Measurements from ENCODE around the gene APBB2. TPM values are rescaled to one million over a fixed set of nuclear protein-coding genes. Genes with fewer than 3 reads are reported as not detected.

APBB2 gene
- total and polyA plus RNA-seq, 12 donors, result 5.2 to 35.4 (median 26.3) TPM

DNA sequence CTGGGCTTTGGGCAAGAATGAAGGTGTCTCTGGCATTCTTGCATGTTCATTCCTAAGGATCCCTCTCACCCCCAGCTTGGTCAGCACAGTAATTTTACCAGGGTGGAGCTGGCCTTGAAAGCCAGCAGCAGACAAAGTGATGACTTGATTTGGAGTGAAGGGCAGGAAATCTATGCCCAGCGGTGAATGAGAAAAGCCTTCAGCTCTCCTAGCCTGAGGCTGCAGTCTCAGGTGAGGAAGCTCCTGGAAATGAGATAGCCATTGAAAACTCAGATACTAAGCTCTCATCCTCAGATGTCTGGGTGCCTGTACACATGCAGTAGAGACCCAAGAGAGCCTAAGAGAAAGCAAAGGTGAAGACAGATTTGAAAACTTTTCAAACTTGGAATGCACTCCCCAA lies 31.6 kb upstream of the APBB2 start:
- Histone ChIP-seq H3K27me3 (peaks cover 0 to 20% (median 4%) of the 10 kb centered on the region in 7 donors), H3K4me1 (no peaks in the 10 kb centered on the region), H3K4me3 (no peak overlapping the region), H3K27ac (no peak overlapping the region), H3K9me3 (no peaks in the 10 kb centered on the region), H3K36me3 (no peaks in the 10 kb centered on the region)
- WGBS, 2 donors, result 80 to 83% methylated on average over 1 of the region's 1 CpG
- no peak for ATAC-seq
- TF ChIP-seq, protein P1, sequence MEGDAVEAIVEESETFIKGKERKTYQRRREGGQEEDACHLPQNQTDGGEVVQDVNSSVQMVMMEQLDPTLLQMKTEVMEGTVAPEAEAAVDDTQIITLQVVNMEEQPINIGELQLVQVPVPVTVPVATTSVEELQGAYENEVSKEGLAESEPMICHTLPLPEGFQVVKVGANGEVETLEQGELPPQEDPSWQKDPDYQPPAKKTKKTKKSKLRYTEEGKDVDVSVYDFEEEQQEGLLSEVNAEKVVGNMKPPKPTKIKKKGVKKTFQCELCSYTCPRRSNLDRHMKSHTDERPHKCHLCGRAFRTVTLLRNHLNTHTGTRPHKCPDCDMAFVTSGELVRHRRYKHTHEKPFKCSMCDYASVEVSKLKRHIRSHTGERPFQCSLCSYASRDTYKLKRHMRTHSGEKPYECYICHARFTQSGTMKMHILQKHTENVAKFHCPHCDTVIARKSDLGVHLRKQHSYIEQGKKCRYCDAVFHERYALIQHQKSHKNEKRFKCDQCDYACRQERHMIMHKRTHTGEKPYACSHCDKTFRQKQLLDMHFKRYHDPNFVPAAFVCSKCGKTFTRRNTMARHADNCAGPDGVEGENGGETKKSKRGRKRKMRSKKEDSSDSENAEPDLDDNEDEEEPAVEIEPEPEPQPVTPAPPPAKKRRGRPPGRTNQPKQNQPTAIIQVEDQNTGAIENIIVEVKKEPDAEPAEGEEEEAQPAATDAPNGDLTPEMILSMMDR (IDR thresholded peaks at IDR 0.05), result no peak
- no peak for DNase-seq
- intact Hi-C loops (cut with DNase I), result no loop called here

DNA sequence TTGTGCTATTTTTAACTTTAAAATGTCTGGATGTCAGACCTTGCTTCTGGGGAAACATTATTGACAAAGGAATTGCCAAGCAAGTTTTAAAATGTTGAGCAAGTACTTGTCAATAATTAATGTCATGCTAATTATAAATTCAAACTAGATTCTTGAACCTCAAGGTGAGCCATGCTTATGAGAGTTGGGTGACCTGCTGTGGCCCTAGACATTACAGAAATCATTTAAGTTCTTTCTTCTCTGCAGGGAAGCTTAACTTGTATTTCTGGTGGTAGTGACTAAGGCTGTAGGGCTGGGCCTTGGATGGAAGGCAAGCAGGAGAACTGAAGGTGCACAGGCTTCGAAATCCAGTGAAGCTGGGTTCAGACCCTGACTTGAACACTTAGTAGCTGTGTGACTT lies 27.6 kb upstream of the APBB2 start:
- H3K4me1 ChIP-seq, result no peaks in the 10 kb centered on the region
- 90 to 96% methylated on average over 1 of the region's 1 CpG for WGBS, 2 donors

DNA sequence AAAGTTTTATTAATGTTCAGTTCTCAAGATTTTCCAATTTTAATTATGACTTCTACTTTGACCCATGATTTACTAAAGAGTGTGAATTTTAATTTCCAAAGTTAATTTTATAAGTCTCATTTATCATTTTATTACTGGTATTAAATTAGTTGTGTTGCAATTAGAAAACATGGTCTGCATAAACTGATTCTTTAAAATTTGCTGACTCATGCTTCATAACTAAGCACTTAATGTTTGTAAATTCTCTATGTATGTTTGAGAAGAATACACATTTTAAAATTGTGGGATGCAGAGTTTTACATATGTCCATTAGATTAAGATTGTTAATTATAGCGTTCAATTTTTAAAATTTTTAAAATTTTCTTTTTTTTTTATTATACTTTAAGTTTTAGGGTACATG lies 22.2 kb upstream of the APBB2 start:
- Histone ChIP-seq H3K4me3 (no peak overlapping the region), H3K9me3 (peaks cover 0 to 3% (median 0%) of the 10 kb centered on the region in 11 donors), H3K36me3 (no peaks in the 10 kb centered on the region), H3K27ac (no peak overlapping the region), H3K4me1 (no peaks in the 10 kb centered on the region), H3K27me3 (no peaks in the 10 kb centered on the region)
- ATAC-seq (no peak), DNase-seq (no peak)
- TF ChIP-seq, protein P1 (IDR thresholded peaks at IDR 0.05), result no peak
- intact Hi-C loops (cut with DNase I), result no loop called here
- 96 to 100% methylated on average over 1 of the region's 1 CpG for WGBS, 2 donors

More for the DNA sequence above, 27.6 kb upstream of the APBB2 start:
- intact Hi-C loops (cut with DNase I), result no loop called here
- Histone ChIP-seq H3K36me3 (no peaks in the 10 kb centered on the region), H3K4me3 (no peak overlapping the region), H3K27ac (no peak overlapping the region), H3K27me3 (peaks cover 0 to 12% (median 4%) of the 10 kb centered on the region in 7 donors), H3K9me3 (peaks cover 0 to 3% (median 0%) of the 10 kb centered on the region in 11 donors)
- TF ChIP-seq, protein P1 (IDR thresholded peaks at IDR 0.05), result no peak
- DNase-seq (no peak), ATAC-seq (no peak)

DNA sequence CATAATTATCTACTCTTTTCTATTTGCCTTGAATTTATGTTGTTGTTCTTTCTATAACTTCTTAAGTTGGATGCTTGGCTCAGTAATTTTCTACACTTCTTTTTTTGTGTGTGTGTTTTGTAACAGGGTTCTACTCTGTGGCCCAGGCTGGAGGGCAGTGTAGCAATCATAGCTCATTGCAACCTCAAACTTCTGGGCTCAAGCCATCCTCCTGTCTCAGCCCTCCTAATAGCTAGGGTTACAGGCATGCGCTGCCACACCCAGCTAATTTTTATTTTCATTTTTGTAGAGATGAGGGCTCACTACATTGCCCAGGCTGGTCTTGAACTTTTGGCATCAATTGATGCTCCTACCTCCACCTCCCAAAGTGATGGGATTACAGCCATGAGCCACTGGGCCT lies 21.7 kb upstream of the APBB2 start:
- no peaks in the 10 kb centered on the region for H3K27me3 ChIP-seq
- no peaks in the 10 kb centered on the region for H3K4me1 ChIP-seq
- TF ChIP-seq, protein P1 (IDR thresholded peaks at IDR 0.05), result no peak
- intact Hi-C loops (cut with DNase I), result no loop called here
- no peaks in the 10 kb centered on the region for H3K36me3 ChIP-seq
- no peak for DNase-seq
- ATAC-seq, result no peak
- H3K9me3 ChIP-seq, result peaks cover 0 to 3% (median 0%) of the 10 kb centered on the region in 11 donors
- H3K4me3 ChIP-seq, result no peak overlapping the region
- 98 to 100% methylated on average over 1 of the region's 1 CpG for WGBS, 2 donors
- no peak overlapping the region for H3K27ac ChIP-seq

Data from heart right ventricle (tissue), 16 donors.